Activated CD4-positive, CD25-positive, alpha-beta regulatory T cell treated with anti-CD3 and anti-CD28 coated beads, Interleukin-2, amount 50 U/mL, for 16 hours (primary cell): ENCODE data around the gene IRS1.

Experiments
- DNase-seq: peaks from one replicate; pipeline ENCODE4 v3.0.0-alpha.2; 2020; ENCODE audit warnings: low read depth, low spot score

Gene IRS1

DNA sequence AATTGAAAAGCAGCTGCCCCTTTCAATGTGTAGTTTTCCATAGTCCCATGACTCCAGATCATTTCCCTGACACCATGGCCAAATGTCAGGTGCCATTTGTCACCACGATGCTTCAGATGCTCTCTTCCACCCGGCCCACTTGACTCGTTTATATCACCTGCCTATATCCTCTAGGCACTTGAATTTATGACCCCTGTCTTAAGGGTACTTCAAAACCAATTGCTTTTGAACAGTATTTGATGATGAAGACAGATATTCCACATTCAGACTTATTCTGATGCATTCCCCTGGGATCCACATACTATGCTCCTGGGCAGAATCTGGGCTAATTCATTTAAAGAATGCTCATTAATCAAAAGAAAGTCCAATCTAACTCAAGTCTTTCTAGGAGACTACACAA is 19.3 kb upstream of the IRS1 start:
- DNase-seq = no peak

DNA sequence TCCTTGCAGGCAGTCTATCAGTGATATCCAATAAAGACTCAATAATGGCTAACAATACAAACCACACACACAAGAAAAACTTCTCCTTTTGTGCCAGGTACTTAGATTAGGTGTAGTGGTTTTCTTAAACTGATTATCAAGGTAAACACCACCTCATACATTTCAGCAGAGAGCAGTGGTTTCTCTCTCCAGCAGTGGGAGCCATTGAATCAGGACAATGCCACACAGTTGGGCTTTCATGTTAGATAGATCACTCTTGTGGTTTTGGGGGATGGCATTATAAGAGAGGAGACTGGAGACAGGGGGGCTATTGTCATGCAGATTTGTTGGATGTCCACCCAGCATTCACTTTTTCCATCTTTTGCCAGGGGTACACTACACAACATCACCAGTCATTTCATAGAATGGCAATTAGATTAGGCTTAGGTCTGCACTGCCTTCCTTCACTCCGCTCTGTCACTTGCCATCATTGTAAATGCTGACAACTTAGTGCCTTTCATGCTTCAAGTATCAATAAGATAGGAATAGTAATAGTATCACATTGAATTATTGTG is 13.6 kb upstream of the IRS1 start:
- DNase-seq = no peak

- DNase-seq = no peak
Measured at GRCh38 chr2:226803410-226803809, 3.8 kb upstream of the IRS1 start.

GRCh38 chr2:226802573-226802972 is 3.0 kb upstream of the IRS1 start:
- DNase-seq = no peak

- DNase-seq = peak; percentile 48
Measured at GRCh38 chr2:226800941-226801784, 1.5 kb upstream of the IRS1 start.

DNA sequence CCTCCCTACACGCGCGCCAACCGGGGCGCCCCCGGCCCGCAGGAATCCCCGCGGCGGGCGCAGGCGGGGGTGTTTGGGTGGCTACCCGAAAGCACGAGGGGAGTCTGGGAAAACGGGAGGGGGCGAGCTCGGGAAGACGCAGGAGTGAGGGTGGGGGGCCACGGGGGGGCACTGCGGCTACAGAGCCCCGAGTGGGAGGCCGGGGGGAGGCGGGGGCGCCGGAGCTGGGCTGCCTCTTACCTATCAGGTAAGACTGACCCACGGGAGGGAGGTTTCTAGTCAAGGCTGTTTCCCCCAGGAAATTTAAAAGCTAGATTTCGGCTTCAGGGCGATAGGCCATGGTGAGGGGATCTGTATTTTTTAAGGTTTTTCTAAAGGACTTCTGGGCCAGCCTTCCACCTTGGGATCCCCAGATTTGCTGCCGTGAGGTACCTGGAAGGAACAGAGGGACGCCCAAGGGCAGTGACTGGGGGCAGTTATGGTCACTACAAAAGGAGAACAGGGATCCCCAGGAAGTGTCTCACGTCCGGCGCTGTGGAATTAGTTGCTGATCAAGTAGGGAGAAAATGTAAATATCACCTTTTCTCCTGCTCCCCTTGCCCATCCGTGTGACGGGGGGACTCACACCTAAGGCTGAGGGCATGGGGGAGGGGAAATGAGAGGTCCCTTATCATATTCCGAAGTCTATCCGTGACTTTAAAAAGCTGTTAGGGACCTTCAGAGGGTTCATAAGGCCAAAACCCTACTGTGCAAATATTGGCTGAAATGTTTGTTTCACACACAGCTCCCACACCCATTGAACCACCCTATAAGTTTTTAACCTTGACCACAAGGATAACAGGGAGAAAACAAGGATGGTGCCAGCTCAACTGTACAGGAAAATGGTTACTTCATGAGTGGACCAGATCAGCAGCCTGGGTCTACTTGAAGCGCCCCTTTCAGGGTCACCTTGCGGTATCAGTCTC is 638 bp upstream of the IRS1 start:
- DNase-seq = no peak

DNA sequence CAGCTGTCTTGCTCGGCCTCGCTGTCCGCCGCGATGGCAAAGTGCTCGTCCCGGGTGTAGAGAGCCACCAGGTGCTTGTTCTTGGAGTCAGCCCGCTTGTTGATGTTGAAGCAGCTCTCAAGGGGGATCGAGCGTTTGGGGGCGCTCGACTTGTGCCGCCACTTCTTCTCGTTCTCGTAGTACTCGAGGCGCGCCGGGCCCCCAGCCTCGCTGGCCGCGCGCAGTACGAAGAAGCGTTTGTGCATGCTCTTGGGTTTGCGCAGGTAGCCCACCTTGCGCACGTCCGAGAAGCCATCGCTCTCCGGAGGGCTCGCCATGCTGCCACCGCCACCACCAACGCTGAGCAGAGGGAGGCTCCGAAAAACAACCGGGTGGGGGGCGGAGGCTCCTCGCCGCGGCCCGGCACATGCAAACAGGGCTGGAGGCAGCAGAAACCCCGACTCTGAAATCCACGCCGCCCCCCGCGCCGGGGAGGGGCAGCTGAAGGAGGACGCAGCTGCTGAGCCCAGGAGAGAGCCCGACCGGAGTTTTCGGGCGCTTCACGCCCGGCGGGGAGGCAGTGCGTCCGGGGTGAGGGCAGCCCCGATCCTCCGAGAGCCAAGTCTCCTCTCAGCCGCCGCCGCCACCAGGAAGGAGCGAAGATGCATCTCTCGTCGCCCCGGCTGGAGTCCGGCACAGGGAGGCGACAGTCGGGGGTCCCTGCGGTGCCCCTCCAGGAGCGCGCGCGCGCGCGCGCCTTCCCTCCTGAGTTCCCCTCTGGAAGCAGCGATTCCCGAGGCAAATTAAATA is 1.0 kb downstream of the IRS1 start:
- DNase-seq = no peak

- no peak for DNase-seq
Measured at GRCh38 chr2:226797989-226798421, 1.6 kb downstream of the IRS1 start.

GRCh38 chr2:226797289-226797988 is 2.2 kb downstream of the IRS1 start:
- no peak for DNase-seq

- no peak for DNase-seq
Measured at GRCh38 chr2:226796840-226797288, 2.8 kb downstream of the IRS1 start.

- no peak for DNase-seq
Measured at GRCh38 chr2:226796012-226796839, 3.4 kb downstream of the IRS1 start.

DNA sequence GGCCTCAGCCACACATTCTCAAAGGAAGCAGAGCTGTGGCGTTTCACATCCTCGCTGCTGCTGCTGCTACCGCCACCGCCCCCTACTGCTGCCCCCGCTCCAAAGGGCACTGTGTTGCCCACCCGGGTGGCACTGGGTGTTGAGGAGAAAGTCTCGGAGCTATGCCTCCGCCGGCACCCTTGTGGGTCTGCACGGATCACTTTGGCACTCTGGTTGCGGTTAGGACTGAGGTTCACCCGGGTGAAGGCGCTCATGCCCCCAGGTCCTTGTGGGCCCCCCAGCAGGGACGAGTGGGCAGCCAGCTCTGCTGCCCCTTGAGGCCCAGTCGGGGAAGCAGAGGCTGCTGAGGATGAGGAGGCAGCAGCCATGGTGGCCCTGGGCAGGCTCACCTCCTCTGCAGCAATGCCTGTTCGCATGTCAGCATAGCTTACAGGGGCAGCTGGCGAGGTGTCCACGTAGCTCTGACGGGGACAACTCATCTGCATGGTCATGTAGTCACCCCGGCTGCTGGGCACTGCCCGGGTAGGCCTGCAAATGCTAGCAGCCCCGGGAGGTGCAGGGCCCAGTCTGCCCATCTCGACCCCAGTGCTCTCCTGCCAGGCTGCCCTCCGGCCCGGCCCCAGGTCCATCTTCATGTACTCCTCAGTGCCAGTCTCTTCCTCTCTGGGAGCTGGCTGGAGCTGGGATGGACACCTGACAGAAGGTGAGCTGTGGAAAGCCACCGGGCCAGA is 4.2 kb downstream of the IRS1 start:
- no peak for DNase-seq

- no peak for DNase-seq
Measured at GRCh38 chr2:226794751-226795171, 4.9 kb downstream of the IRS1 start.

GRCh38 chr2:226794196-226794661 is 5.4 kb downstream of the IRS1 start:
- no peak for DNase-seq

GRCh38 chr2:226793646-226794045 is 6.0 kb downstream of the IRS1 start:
- no peak for DNase-seq

DNA sequence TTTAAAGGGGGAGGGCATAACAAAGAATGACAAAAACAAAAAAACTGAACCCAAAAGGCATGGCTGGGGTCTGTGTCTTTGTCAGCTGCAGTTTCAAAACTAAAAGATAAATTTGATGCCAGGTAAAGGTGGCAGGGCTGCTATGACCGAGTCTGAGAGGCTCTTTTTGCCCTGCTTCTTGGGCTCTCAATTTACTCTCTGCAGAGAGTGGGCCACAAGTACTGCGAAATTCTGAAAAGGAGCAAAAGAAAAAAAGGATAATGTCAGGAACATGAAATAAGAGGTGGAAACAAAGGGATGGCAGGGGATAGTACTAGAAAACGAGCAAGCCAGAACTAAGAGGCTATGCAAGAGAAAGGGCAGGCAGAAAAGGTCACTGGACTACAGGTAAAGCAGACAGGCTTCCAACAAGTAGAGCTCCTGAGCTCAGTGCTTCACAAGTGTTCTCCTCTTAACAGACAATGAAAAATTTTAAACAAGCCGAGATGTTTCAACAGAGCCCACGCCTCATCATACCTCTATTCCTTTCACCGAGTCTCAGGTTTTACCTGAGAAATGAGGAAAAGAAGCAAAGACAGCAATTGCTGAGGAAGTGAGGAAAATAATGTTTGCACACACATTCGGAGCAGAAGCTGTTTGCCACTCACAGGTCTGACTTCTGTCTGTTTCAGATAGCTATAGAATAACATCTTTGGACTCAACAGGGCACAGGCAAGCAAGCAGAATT is 7.3 kb downstream of the IRS1 start:
- no peak for DNase-seq

DNA sequence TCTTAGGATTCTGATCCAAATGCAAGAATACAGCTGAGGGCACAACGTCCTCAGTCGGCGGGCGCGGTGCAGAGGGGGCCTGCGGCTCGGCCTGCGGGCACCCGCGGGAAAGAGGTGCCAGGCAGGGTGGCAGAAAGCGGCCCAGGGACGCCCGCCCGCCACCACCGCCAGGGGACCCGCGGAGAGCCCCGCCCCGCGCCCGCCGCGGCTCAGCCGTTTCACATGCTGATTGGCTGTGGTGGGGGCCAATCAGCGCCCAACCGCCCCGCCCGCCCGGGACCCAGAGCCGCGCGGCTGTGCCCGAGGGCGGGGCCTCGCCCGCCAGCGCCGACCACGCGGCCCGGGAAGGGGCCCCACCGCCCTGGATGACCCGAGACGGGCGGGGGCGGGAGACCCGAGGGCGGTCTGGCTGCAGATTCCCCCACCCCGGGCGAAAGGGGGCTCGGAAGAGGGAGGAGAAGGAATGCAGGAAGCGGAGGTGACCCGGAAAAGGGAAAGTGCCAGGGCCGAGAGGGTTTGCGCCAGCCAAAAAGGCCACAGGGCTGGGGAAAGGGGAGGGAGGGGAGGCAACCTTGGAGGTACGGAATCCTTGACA is 8.0 kb downstream of the IRS1 start:
- peak; percentile 82 for DNase-seq

DNA sequence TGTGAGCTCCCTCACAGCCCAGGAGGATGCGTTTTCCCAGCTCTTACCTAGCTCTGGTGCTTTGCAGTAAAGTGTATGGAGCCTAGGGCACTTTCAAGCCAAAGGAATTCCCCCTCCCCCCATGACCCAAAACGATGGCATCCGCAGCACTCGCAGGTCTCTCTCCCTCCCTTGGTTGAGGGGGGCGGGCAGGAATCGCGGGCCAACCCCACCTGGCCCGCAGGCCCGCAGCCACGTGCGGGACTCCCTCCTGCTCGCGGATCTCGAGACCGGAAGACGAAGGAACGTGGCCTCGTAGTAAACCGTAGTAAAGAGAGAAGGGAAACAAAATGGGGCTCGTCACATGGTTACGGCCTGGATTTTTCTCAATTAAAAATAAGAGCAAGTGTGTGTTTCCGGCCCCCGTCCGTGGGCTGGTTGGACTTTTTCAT is 8.5 kb downstream of the IRS1 start:
- no peak for DNase-seq
